ACC112 (cell line): Measurements from ENCODE around the gene PRAME.
"Not testable (repeated sequence)": the region's sequence is repeated elsewhere in the genome, so short reads cannot be mapped to it uniquely, and the experiment has no call there.

Experiments used
- H2AFZ ChIP-seq: fragments of 200-600 bp; sonication (generic); one replicate; pipeline ENCODE4 v1.6.0; 2017; ENCODE audit warnings: antibody characterized with exemption, low read length; ENCODE audit not compliant: unreplicated experiment
- H3K27ac ChIP-seq: fragments of 200-600 bp; sonication (generic); 2 replicates; pipeline ENCODE4 v1.5.1; 2014; ENCODE audit warnings: low read depth, mild to moderate bottlenecking, antibody characterized with exemption, low read length, moderate library complexity
- H3K27me3 ChIP-seq: fragments of 200-600 bp; sonication (generic); 2 replicates; pipeline ENCODE4 v1.6.1; 2014; ENCODE audit warnings: mild to moderate bottlenecking, antibody characterized with exemption, low read length, moderate library complexity, mixed read lengths; ENCODE audit not compliant: insufficient read depth
- H3K36me3 ChIP-seq: fragments of 200-600 bp; sonication (generic); 2 replicates; pipeline ENCODE4 v1.6.1; 2016; ENCODE audit warnings: mild to moderate bottlenecking, antibody characterized with exemption, low read length, moderate library complexity, mixed read lengths; ENCODE audit not compliant: insufficient read depth
- H3K4me1 ChIP-seq: fragments of 200-600 bp; sonication (generic); one replicate; pipeline ENCODE4 v1.6.1; 2016; ENCODE audit warnings: low read length, mixed read lengths; ENCODE audit not compliant: insufficient read depth, unreplicated experiment, control insufficient read depth
- H3K4me3 ChIP-seq: fragments of 200-600 bp; sonication (generic); 2 replicates; pipeline ENCODE4 v1.5.1; 2014; ENCODE audit warnings: mild to moderate bottlenecking, low read depth, low read length
- H3K79me2 ChIP-seq: fragments of 200-600 bp; sonication (generic); one replicate; pipeline ENCODE4 v1.6.0; 2016; ENCODE audit warnings: low read length; ENCODE audit not compliant: control insufficient read depth, unreplicated experiment, insufficient read depth

The PRAME gene

GRCh38 chr22:22558972-22559603, at the start of gene PRAME:
PRAME (minus strand) TSS chr22:22559265; CDS start chr22:22556832, 2,433 bp downstream.
- Histone ChIP-seq H3K27ac (no peak within 1 kb of the TSS), H2AFZ (no peak within 1 kb of the TSS), H3K4me3 (no peak within 1 kb of the TSS)

GRCh38 chr22:22608022-22608421, 49.0 kb upstream of the PRAME start:
- not testable (repeated sequence) for H3K27me3 ChIP-seq

More at GRCh38 chr22:22558972-22559603, at the start of gene PRAME:
- no peaks in the 10 kb centered on the region for H3K36me3 ChIP-seq
- no peaks in the 10 kb centered on the region for H3K79me2 ChIP-seq
- no peaks in the 10 kb centered on the region for H3K4me1 ChIP-seq
- H3K27me3 ChIP-seq = no peaks in the 10 kb centered on the region

GRCh38 chr22:22605074-22605404, 46.0 kb upstream of the PRAME start:
- Histone ChIP-seq H3K27me3 (no peaks in the 10 kb centered on the region), H3K4me1 (no peaks in the 10 kb centered on the region), H3K4me3 (no peak overlapping the region), H3K27ac (no peak overlapping the region), H2AFZ (no peak overlapping the region), H3K79me2 (no peaks in the 10 kb centered on the region), H3K36me3 (no peaks in the 10 kb centered on the region)

More at GRCh38 chr22:22608022-22608421, 49.0 kb upstream of the PRAME start:
- H3K36me3 ChIP-seq, H3K79me2 ChIP-seq, H3K4me3 ChIP-seq, H2AFZ ChIP-seq, H3K27ac ChIP-seq, H3K4me1 ChIP-seq: not testable (repeated sequence)

GRCh38 chr22:22604326-22605073, 45.4 kb upstream of the PRAME start:
- no peaks in the 10 kb centered on the region for H3K79me2 ChIP-seq
- H3K4me3 ChIP-seq = no peak overlapping the region
- H2AFZ ChIP-seq = no peak overlapping the region
- no peaks in the 10 kb centered on the region for H3K27me3 ChIP-seq
- H3K36me3 ChIP-seq = no peaks in the 10 kb centered on the region
- H3K27ac ChIP-seq = no peak overlapping the region
- no peaks in the 10 kb centered on the region for H3K4me1 ChIP-seq

- no peaks in the 10 kb centered on the region for H3K4me1 ChIP-seq
- no peak overlapping the region for H3K4me3 ChIP-seq
- no peak overlapping the region for H3K27ac ChIP-seq
- no peak overlapping the region for H2AFZ ChIP-seq
- no peaks in the 10 kb centered on the region for H3K79me2 ChIP-seq
- no peaks in the 10 kb centered on the region for H3K36me3 ChIP-seq
- H3K27me3 ChIP-seq = no peaks in the 10 kb centered on the region
Observed at GRCh38 chr22:22603470-22603947, 44.4 kb upstream of the PRAME start.

GRCh38 chr22:22600531-22601261, 41.6 kb upstream of the PRAME start:
- Histone ChIP-seq H3K4me1 (no peaks in the 10 kb centered on the region), H3K79me2 (no peaks in the 10 kb centered on the region), H3K4me3 (no peak overlapping the region), H2AFZ (no peak overlapping the region), H3K27me3 (no peaks in the 10 kb centered on the region), H3K27ac (no peak overlapping the region), H3K36me3 (no peaks in the 10 kb centered on the region)

GRCh38 chr22:22599248-22599647, 40.2 kb upstream of the PRAME start:
- no peak overlapping the region for H2AFZ ChIP-seq
- no peaks in the 10 kb centered on the region for H3K4me1 ChIP-seq
- no peaks in the 10 kb centered on the region for H3K27me3 ChIP-seq
- H3K36me3 ChIP-seq = no peaks in the 10 kb centered on the region
- H3K79me2 ChIP-seq = no peaks in the 10 kb centered on the region
- H3K27ac ChIP-seq = no peak overlapping the region
- H3K4me3 ChIP-seq = no peak overlapping the region

GRCh38 chr22:22598144-22598543, 39.1 kb upstream of the PRAME start:
- Histone ChIP-seq H3K79me2 (no peaks in the 10 kb centered on the region), H3K27ac (no peak overlapping the region), H3K4me1 (no peaks in the 10 kb centered on the region), H2AFZ (no peak overlapping the region), H3K27me3 (no peaks in the 10 kb centered on the region), H3K36me3 (no peaks in the 10 kb centered on the region), H3K4me3 (no peak overlapping the region)

GRCh38 chr22:22595001-22595835, 36.2 kb upstream of the PRAME start:
- H3K27me3 ChIP-seq = no peaks in the 10 kb centered on the region; the same call in 1 of the 2 replicates
- no peak overlapping the region for H3K4me3 ChIP-seq
- no peak overlapping the region for H3K27ac ChIP-seq
- no peak overlapping the region for H2AFZ ChIP-seq
- H3K4me1 ChIP-seq = no peaks in the 10 kb centered on the region
- no peaks in the 10 kb centered on the region for H3K79me2 ChIP-seq
- no peaks in the 10 kb centered on the region for H3K36me3 ChIP-seq

- H3K4me1 ChIP-seq = no peaks in the 10 kb centered on the region
- no peaks in the 10 kb centered on the region for H3K36me3 ChIP-seq
- H2AFZ ChIP-seq = no peak overlapping the region
- no peaks in the 10 kb centered on the region; the same call in 1 of the 2 replicates for H3K27me3 ChIP-seq
- H3K4me3 ChIP-seq = no peak overlapping the region
- H3K79me2 ChIP-seq = no peaks in the 10 kb centered on the region
- H3K27ac ChIP-seq = no peak overlapping the region
Observed at GRCh38 chr22:22593964-22594656, 35.0 kb upstream of the PRAME start.
